D721Med (cell line): ENCODE data around the gene FTL.
"Not testable (repeated sequence)": the region's sequence is repeated elsewhere in the genome, so short reads cannot be mapped to it uniquely, and the experiment has no call there.

Experiments used
- DNase-seq: peaks from one replicate; pipeline ENCODE4 v3.0.0; 2011; ENCODE audit warnings: low spot score; ENCODE audit not compliant: insufficient read length
- FAIRE-seq: peaks from 2 replicates; lab custom pipeline; 2011; peaks lifted over from hg19 to GRCh38; lab: Jason Lieb, UNC
- CTCF ChIP-seq: IDR thresholded peaks from 2 replicates; pipeline ENCODE4 v1.5.1; 2012; ENCODE audit warnings: mild to moderate bottlenecking, control low read depth; ENCODE audit not compliant: insufficient read depth; ENCODE audit errors: missing control alignments

FTL gene

GRCh38 chr19:48965040-48965805, at the start of gene FTL:
Gene FTL, plus strand, starts transcription at chr19:48965309. Its CDS starts 199 bp downstream, at chr19:48965508.
- no peak for FAIRE-seq
- TF ChIP-seq CTCF, result no peak
- DNase-seq, result peak; percentile 98

GRCh38 chr19:48915757-48916156, 49.4 kb upstream of the FTL start:
- TF ChIP-seq CTCF, result no peak
- DNase-seq, result no peak
- no peak for FAIRE-seq

- FAIRE-seq (no peak), DNase-seq (no peak)
- TF ChIP-seq CTCF, result no peak
Measured at GRCh38 chr19:48918071-48918470, 47.0 kb upstream of the FTL start.

GRCh38 chr19:48918801-48919247, 46.3 kb upstream of the FTL start:
- DNase-seq, result no peak
- no peak for TF ChIP-seq CTCF
- no peak for FAIRE-seq

GRCh38 chr19:48919271-48919670, 45.8 kb upstream of the FTL start:
- not testable (repeated sequence) for FAIRE-seq, DNase-seq

GRCh38 chr19:48920949-48921348, 44.2 kb upstream of the FTL start:
- FAIRE-seq (no peak), DNase-seq (no peak)
- TF ChIP-seq CTCF, result no peak

GRCh38 chr19:48921721-48922500, 43.2 kb upstream of the FTL start:
- no peak for TF ChIP-seq CTCF
- DNase-seq (no peak), FAIRE-seq (no peak)
